ENCODE measurements around the gene KANK2.
"Not testable (repeated sequence)": the region's sequence is repeated elsewhere in the genome, so short reads cannot be mapped to it uniquely, and the experiment has no call there.

The KANK2 gene

DNA sequence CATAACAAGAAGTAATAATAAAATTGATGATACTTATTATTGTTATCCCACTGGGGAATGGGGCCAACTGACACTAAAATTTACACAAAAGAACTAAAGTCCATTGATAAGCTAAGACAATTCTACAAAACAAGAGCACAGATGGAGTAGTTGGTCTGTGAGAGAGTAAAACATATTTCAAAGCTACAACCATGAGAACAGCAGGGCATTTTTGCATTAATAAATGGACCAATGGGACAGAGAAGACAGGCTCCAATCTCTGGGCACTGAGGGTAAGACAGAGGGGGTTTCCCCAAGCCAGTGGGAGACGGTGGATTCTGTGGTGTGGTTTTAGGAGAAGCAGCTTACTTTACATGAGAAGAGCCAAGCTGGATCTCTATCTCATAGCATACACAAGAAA is 14.4 kb downstream of the KANK2 start:
- no peak overlapping the region for H3K4me3 ChIP-seq (ENCODE audit: control insufficient read depth, low read depth, low read length)
- no peak for TF ChIP-seq CTCF (IDR thresholded peaks at IDR 0.05; ENCODE audit: control insufficient read depth, insufficient read depth, low read depth, low read length, missing control alignments)
- DNase-seq (ENCODE audit: low read depth), result no peak

- no peak overlapping the region for H3K4me3 ChIP-seq (ENCODE audit: control insufficient read depth, low read depth, low read length)
- DNase-seq (ENCODE audit: low read depth), result no peak
- TF ChIP-seq CTCF (IDR thresholded peaks at IDR 0.05; ENCODE audit: control insufficient read depth, insufficient read depth, low read depth, low read length, missing control alignments), result no peak
Measured at GRCh38 chr19:11181488-11181887, 15.9 kb downstream of the KANK2 start.

DNA sequence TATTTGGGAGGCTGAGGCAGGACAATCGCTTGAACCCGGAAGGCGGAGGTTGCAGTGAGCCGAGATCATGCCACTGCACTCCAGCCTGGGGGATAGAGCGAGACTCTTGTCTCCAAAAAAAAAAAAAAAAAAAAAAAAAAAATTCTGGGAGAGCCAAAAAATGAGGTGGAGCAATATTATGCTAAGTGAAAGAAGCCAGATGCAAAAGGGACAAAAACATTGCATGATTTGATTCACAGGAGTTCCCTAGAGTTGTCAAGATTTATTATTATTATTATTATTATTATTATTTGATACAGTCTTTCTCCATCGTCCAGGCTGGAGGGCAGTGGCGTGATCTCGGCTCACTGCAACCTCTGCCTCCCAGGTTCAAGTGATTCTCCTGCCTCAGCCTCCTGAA is 16.4 kb downstream of the KANK2 start:
- DNase-seq (ENCODE audit: low read depth), result not testable (repeated sequence)

DNA sequence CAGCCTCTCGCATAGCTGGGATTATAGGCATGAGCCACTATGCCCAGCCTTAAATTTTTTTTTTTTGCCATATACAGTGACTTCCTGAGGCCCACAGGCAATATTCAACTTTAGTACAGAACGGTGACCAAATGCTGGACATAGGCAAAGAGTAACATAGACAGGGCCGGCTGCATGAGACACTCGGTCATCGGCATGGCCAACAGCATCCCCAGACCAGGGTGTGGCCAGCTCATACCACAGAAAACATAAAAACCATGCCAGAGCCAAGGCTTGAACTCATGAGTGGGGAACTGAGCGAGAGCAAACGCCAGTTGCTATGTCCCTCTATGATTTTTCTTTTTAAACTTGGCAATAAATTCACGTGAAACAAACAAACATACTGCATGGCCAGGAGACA is 17.0 kb downstream of the KANK2 start:
- no peak for DNase-seq (ENCODE audit: low read depth)
- no peak for TF ChIP-seq CTCF (IDR thresholded peaks at IDR 0.05; ENCODE audit: control insufficient read depth, insufficient read depth, low read depth, low read length, missing control alignments)
- no peak overlapping the region for H3K4me3 ChIP-seq (ENCODE audit: control insufficient read depth, low read depth, low read length)

More for the DNA sequence above, 16.4 kb downstream of the KANK2 start:
- H3K4me3 ChIP-seq (ENCODE audit: control insufficient read depth, low read depth, low read length), result not testable (repeated sequence)

DNA sequence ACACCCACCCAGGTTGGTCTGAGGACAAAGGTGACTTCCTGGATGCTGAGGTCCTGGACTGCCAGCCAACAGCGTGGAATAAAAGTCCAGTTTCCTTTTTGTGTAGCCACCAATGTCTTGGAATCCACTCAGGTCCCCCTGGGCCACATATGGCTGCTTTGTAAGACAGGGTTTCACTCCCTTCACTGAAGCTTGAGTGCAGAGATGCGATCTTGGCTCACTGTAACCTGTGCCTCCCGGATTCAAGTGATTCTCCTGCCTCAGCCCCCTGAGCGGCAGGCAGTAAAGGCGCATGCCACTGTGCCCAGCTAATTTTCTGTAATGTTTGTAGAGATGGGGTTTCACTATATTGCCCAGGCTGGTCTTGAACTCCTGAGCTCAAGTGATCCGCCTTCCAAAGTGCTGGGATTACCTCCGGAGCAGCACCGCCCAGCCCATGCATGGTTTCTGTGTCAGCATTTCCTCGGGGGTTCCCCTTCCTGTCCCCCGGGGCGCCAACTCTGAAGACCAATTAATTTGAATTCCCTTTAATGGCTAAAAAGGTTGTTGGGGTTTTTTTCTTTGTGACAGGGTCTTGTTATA is 17.5 kb downstream of the KANK2 start:
- H3K4me3 ChIP-seq (ENCODE audit: control insufficient read depth, low read depth, low read length), result no peak overlapping the region
- no peak for TF ChIP-seq CTCF (IDR thresholded peaks at IDR 0.05; ENCODE audit: control insufficient read depth, insufficient read depth, low read depth, low read length, missing control alignments)
- DNase-seq (ENCODE audit: low read depth), result no peak

- not testable (repeated sequence) for DNase-seq (ENCODE audit: low read depth); H3K4me3 ChIP-seq (ENCODE audit: control insufficient read depth, low read depth, low read length)
Measured at GRCh38 chr19:11179145-11179465, 18.2 kb downstream of the KANK2 start.

GRCh38 chr19:11177592-11177991 is 19.8 kb downstream of the KANK2 start:
- TF ChIP-seq CTCF (IDR thresholded peaks at IDR 0.05; ENCODE audit: control insufficient read depth, insufficient read depth, low read depth, low read length, missing control alignments), result no peak
- DNase-seq (ENCODE audit: low read depth), result no peak
- H3K4me3 ChIP-seq (ENCODE audit: control insufficient read depth, low read depth, low read length), result no peak overlapping the region

DNA sequence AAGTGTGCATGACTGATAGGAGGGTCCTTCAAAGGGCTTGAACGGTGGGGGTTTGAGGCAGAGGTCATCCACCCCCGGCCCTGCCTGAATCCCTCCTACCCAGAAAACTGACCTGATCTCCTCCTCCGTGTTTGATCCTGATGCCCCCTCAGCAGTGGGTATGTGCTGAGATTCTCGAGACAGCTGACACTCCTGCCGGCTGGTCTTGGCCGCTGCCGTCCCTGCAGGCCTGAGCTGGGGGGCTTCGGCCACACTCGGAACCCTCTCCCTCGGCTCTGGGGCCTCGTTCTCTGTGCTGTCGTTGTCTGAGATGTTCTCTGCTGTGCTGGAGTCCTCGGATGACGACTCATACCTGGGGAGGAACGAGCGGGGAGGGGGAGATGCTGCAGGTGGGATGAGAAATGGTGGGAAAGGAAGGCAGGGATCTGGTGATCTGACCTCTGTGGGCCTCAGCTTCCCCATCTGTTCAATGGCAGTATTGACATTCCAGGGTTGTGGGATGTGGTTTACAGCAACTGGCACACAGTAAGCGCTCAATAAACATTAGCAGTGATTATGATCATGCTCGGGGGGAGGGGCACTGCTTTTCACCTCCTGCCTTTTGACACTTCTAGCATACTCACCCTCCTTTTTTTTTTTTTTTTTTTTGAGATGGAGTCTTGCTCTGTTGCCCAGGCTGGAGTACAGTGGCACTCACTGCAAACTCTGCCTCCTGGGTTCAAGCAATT is 20.7 kb downstream of the KANK2 start:
- DNase-seq (ENCODE audit: low read depth), result no peak
- H3K4me3 ChIP-seq (ENCODE audit: control insufficient read depth, low read depth, low read length), result no peak overlapping the region

More for the DNA sequence above, 20.7 kb downstream of the KANK2 start:
- no peak for TF ChIP-seq CTCF (IDR thresholded peaks at IDR 0.05; ENCODE audit: control insufficient read depth, insufficient read depth, low read depth, low read length, missing control alignments)

Data from AG09309 (cell line).